ENCODE results near the gene SDHB.

SDHB gene

GRCh38 chr1:17031436-17031835 lies 22.4 kb downstream of the SDHB start:
- no peak overlapping the region for H3K27ac ChIP-seq (replicated peaks)
- TF ChIP-seq GABPA (IDR thresholded peaks at IDR 0.05; ENCODE audit: low read depth) (no peak), CTCF (IDR thresholded peaks at IDR 0.05; ENCODE audit: insufficient read depth, low read length) (no peak), POLR2AphosphoS5 (IDR thresholded peaks at IDR 0.05; ENCODE audit: low read depth) (no peak), REST (IDR thresholded peaks at IDR 0.05; ENCODE audit: insufficient replicate concordance, low read depth) (no peak), SPI1 (IDR thresholded peaks at IDR 0.05; ENCODE audit: borderline replicate concordance, low read depth) (no peak)
- DNase-seq (ENCODE audit: low read depth in 1 of 2, low spot score in 1 of 2) = no peak
- H3K4me3 ChIP-seq (replicated peaks; ENCODE audit: insufficient read depth, low read length) = no peak overlapping the region
- no peaks in the 10 kb centered on the region for H3K27me3 ChIP-seq (ENCODE audit: insufficient read depth, poor library complexity, severe bottlenecking)

GRCh38 chr1:17030206-17030605 lies 23.6 kb downstream of the SDHB start:
- Histone ChIP-seq H3K27me3 (ENCODE audit: insufficient read depth, poor library complexity, severe bottlenecking) (no peaks in the 10 kb centered on the region), H3K4me3 (replicated peaks; ENCODE audit: insufficient read depth, low read length) (no peak overlapping the region), H3K27ac (replicated peaks) (no peak overlapping the region)
- no peak for TF ChIP-seq POLR2AphosphoS5 (IDR thresholded peaks at IDR 0.05; ENCODE audit: low read depth)
- DNase-seq (ENCODE audit: low read depth in 1 of 2, low spot score in 1 of 2) = no peak

- Histone ChIP-seq H3K27ac (replicated peaks) (no peak overlapping the region), H3K27me3 (ENCODE audit: insufficient read depth, poor library complexity, severe bottlenecking) (no peaks in the 10 kb centered on the region), H3K4me3 (replicated peaks; ENCODE audit: insufficient read depth, low read length) (no peak overlapping the region)
- no peak for DNase-seq (ENCODE audit: low read depth in 1 of 2, low spot score in 1 of 2)
- TF ChIP-seq POLR2AphosphoS5 (IDR thresholded peaks at IDR 0.05; ENCODE audit: low read depth) = no peak
- TF ChIP-seq REST (IDR thresholded peaks at IDR 0.05; ENCODE audit: insufficient replicate concordance, low read depth) = no peak
- TF ChIP-seq SPI1 (IDR thresholded peaks at IDR 0.05; ENCODE audit: borderline replicate concordance, low read depth) = no peak
- no peak for TF ChIP-seq GABPA (IDR thresholded peaks at IDR 0.05; ENCODE audit: low read depth)
- no peak for TF ChIP-seq CTCF (IDR thresholded peaks at IDR 0.05; ENCODE audit: insufficient read depth, low read length)
Measured at GRCh38 chr1:17028662-17029188, 25.1 kb downstream of the SDHB start.

GRCh38 chr1:17027900-17028299 lies 25.9 kb downstream of the SDHB start:
- H3K27ac ChIP-seq (replicated peaks) = no peak overlapping the region
- DNase-seq (ENCODE audit: low read depth in 1 of 2, low spot score in 1 of 2) = no peak
- no peak overlapping the region for H3K4me3 ChIP-seq (replicated peaks; ENCODE audit: insufficient read depth, low read length)
- TF ChIP-seq CTCF (IDR thresholded peaks at IDR 0.05; ENCODE audit: insufficient read depth, low read length) (no peak), SPI1 (IDR thresholded peaks at IDR 0.05; ENCODE audit: borderline replicate concordance, low read depth) (no peak), POLR2AphosphoS5 (IDR thresholded peaks at IDR 0.05; ENCODE audit: low read depth) (no peak), GABPA (IDR thresholded peaks at IDR 0.05; ENCODE audit: low read depth) (no peak), REST (IDR thresholded peaks at IDR 0.05; ENCODE audit: insufficient replicate concordance, low read depth) (no peak)
- H3K27me3 ChIP-seq (ENCODE audit: insufficient read depth, poor library complexity, severe bottlenecking) = no peaks in the 10 kb centered on the region

All from HL-60 (cell line).